ENCODE data around the gene GINS2.

Gene GINS2

GRCh38 chr16:85652431-85653221, 36.1 kb downstream of the GINS2 start:
- no peak for DNase-seq

- no peak for DNase-seq
Observed at GRCh38 chr16:85651629-85652430, 36.9 kb downstream of the GINS2 start.

GRCh38 chr16:85650844-85651628, 37.7 kb downstream of the GINS2 start:
- no peak for DNase-seq

- DNase-seq = no peak
Observed at GRCh38 chr16:85650135-85650843, 38.5 kb downstream of the GINS2 start.

- DNase-seq = peak; percentile 83
Observed at GRCh38 chr16:85649411-85650134, 39.2 kb downstream of the GINS2 start.

- no peak for DNase-seq
Observed at GRCh38 chr16:85648805-85649204, 39.9 kb downstream of the GINS2 start.

GRCh38 chr16:85648070-85648714, 40.6 kb downstream of the GINS2 start:
- DNase-seq = no peak

- no peak for DNase-seq
Observed at GRCh38 chr16:85646976-85647375, 41.8 kb downstream of the GINS2 start.

- no peak for DNase-seq
Observed at GRCh38 chr16:85646358-85646907, 42.3 kb downstream of the GINS2 start.

GRCh38 chr16:85645021-85645589, 43.6 kb downstream of the GINS2 start:
- DNase-seq = no peak

GRCh38 chr16:85644093-85644712, 44.6 kb downstream of the GINS2 start:
- DNase-seq = no peak

- DNase-seq = no peak
Observed at GRCh38 chr16:85643631-85644030, 45.1 kb downstream of the GINS2 start.

- no peak for DNase-seq
Observed at GRCh38 chr16:85642762-85643358, 45.9 kb downstream of the GINS2 start.

GRCh38 chr16:85641776-85642176, 47.0 kb downstream of the GINS2 start:
- no peak for DNase-seq

GRCh38 chr16:85641305-85641704, 47.4 kb downstream of the GINS2 start:
- no peak for DNase-seq

GRCh38 chr16:85640585-85640984, 48.2 kb downstream of the GINS2 start:
- no peak for DNase-seq

- no peak for DNase-seq
Observed at GRCh38 chr16:85640254-85640558, 48.5 kb downstream of the GINS2 start.

- DNase-seq = no peak
Observed at GRCh38 chr16:85639529-85640253, 49.1 kb downstream of the GINS2 start.

GRCh38 chr16:85638695-85639409, 49.9 kb downstream of the GINS2 start:
- no peak for DNase-seq

All from NCI-H1436 treated with DMSO at 0.1 percent for 48 hours (cell line).